ENCODE data around the gene RYR2.

The RYR2 gene

DNA sequence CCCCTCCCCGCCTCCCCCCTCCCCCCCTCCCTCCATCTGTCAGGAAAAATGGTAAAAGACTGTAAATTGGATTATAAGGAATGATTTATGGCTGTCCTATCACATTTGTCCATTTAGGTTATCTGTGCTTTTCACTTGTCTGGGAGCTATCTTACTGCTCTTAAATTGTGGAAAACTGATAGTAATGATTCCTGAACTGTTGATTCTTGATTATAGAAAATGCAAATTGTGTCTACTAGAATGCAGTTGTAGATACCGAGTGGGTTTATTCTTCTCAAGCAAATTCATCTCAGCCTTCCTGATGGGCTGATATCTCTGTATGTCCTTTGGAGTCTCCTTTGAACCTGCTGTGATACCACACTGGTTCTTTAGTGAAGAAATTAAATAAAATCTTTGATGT is 12.3 kb downstream of the RYR2 start:
- no peak for DNase-seq (ENCODE audit: low spot score)
- in situ Hi-C loops (cut with MboI; ENCODE audit: low sequenced_read_pairs, unreplicated experiment) = no loop called here
- TF ChIP-seq CTCF (IDR thresholded peaks at IDR 0.05; ENCODE audit: borderline replicate concordance, control extremely low read depth, extremely low read depth, insufficient read depth, missing control alignments) = no peak

- in situ Hi-C loops (cut with MboI; ENCODE audit: low sequenced_read_pairs, unreplicated experiment) = no loop called here
- no peak for DNase-seq (ENCODE audit: low spot score)
- no peak for TF ChIP-seq CTCF (IDR thresholded peaks at IDR 0.05; ENCODE audit: borderline replicate concordance, control extremely low read depth, extremely low read depth, insufficient read depth, missing control alignments)
Observed at GRCh38 chr1:237058470-237058869, 16.5 kb downstream of the RYR2 start.

DNA sequence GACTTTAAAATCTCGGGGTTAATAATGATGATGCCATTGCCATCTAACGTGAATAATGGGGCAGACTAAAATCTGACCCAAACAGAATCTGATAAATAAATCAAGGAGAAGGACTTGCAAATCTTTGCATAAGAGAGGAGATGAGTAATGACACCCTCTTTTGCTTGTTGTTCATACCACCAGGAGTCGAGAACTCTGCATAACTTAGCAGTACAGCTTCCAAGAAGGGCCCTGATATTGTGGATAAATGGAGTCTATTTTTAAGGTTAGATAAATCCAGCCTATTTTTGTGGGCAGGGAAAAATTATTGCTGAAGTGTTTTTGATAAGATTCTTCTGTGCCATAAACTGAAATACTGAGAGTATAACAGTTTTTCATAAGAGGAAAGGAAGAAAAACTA is 17.3 kb downstream of the RYR2 start:
- no peak for TF ChIP-seq CTCF (IDR thresholded peaks at IDR 0.05; ENCODE audit: borderline replicate concordance, control extremely low read depth, extremely low read depth, insufficient read depth, missing control alignments)
- DNase-seq (ENCODE audit: low spot score) = no peak
- in situ Hi-C loops (cut with MboI; ENCODE audit: low sequenced_read_pairs, unreplicated experiment) = no loop called here

DNA sequence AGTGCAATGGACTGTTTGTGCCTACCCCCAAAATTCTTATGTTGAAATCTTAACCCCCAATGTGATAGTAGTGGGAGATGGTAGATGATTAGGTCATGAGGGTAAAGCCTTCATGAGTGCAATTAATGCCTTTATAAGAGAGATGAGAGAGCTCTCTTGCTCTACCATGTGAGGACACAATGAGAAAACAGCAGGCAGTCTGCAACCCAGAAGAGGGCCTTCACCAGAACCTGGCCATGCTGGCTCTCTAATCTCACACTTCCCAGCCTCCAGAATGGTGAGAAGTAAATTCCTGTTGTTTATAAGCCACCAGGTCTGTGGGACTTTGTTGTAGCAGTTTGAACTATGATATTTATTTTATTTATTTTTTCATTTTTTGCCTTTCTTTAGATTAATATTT is 21.0 kb downstream of the RYR2 start:
- in situ Hi-C loops (cut with MboI; ENCODE audit: low sequenced_read_pairs, unreplicated experiment) = no loop called here
- no peak for TF ChIP-seq CTCF (IDR thresholded peaks at IDR 0.05; ENCODE audit: borderline replicate concordance, control extremely low read depth, extremely low read depth, insufficient read depth, missing control alignments)
- no peak for DNase-seq (ENCODE audit: low spot score)

- no peak for DNase-seq (ENCODE audit: low spot score)
- no peak for TF ChIP-seq CTCF (IDR thresholded peaks at IDR 0.05; ENCODE audit: borderline replicate concordance, control extremely low read depth, extremely low read depth, insufficient read depth, missing control alignments)
- in situ Hi-C loops (cut with MboI; ENCODE audit: low sequenced_read_pairs, unreplicated experiment) = no loop called here
Observed at GRCh38 chr1:237065903-237066302, 23.9 kb downstream of the RYR2 start.

DNA sequence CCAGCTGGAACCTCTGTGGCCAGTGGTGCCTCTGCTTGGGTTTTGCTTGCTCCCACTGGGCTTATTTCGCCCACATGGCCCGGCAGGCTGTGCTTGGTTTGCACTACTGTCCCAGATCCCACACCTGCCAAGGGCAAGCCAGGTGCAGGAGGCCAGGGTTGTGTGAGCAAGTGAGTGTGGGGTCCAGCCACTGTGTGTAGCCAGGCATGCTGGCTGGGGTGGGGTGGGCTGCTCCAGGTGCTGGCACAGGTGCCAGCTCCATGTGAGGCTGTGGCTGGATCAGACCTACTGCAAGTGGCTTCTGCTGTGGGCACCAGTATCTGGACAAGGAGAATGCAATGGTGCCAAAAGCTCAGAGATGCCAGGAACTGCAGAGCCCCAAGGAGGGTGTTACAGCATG is 28.5 kb downstream of the RYR2 start:
- in situ Hi-C loops (cut with MboI; ENCODE audit: low sequenced_read_pairs, unreplicated experiment) = no loop called here
- DNase-seq (ENCODE audit: low spot score) = no peak

More for the DNA sequence above, 28.5 kb downstream of the RYR2 start:
- TF ChIP-seq CTCF (IDR thresholded peaks at IDR 0.05; ENCODE audit: borderline replicate concordance, control extremely low read depth, extremely low read depth, insufficient read depth, missing control alignments) = no peak
